GM23338 (cell line): Measurements from ENCODE around the gene LRRC10B. TPM values are rescaled to one million over a fixed set of nuclear protein-coding genes. Genes with fewer than 3 reads are reported as not detected.

Experiments
- ATAC-seq: fragments of 200-7000 bp; cut with Tn5 transposase; 3 replicates; pipeline ENCODE4 v1.9.1; 2020
- DNase-seq: peaks from one replicate; pipeline ENCODE4 v3.0.0-alpha.2; 2015; ENCODE audit warnings: low spot score
- H2AFZ ChIP-seq: fragments of 200-600 bp; sonication (generic); 2 replicates; pipeline ENCODE4 v1.8.0; 2016; ENCODE audit warnings: antibody characterized with exemption, mild to moderate bottlenecking, moderate library complexity
- H3F3A ChIP-seq: fragments of 200-600 bp; sonication (generic); replicated peaks from 2 replicates; pipeline ENCODE4 v1.8.0; 2017; ENCODE audit warnings: antibody characterized with exemption, mixed run types, low read depth
- H3K27ac ChIP-seq: fragments of 200-600 bp; sonication (generic); 2 replicates; pipeline ENCODE4 v1.6.1; 2016; ENCODE audit warnings: low read depth
- H3K27me3 ChIP-seq: fragments of 200-600 bp; sonication (generic); 2 replicates; pipeline ENCODE4 v1.8.0; 2016; ENCODE audit warnings: mild to moderate bottlenecking, mixed run types, moderate library complexity; ENCODE audit not compliant: insufficient read depth
- H3K36me3 ChIP-seq: fragments of 200-600 bp; sonication (generic); 2 replicates; pipeline ENCODE4 v1.8.0; 2016; ENCODE audit warnings: mild to moderate bottlenecking; ENCODE audit not compliant: insufficient read depth
- H3K4me1 ChIP-seq: fragments of 200-600 bp; sonication (generic); 2 replicates; pipeline ENCODE4 v1.8.0; 2016; ENCODE audit warnings: mild to moderate bottlenecking, moderate library complexity; ENCODE audit not compliant: insufficient read depth
- H3K4me2 ChIP-seq: fragments of 200-600 bp; sonication (generic); 2 replicates; pipeline ENCODE4 v1.7.1; 2017; ENCODE audit warnings: mixed run types
- H3K4me3 ChIP-seq: fragments of 200-600 bp; sonication (generic); 2 replicates; pipeline ENCODE4 v1.6.1; 2016; ENCODE audit warnings: mixed run types
- H3K79me2 ChIP-seq: fragments of 200-600 bp; sonication (generic); replicated peaks from 2 replicates; pipeline ENCODE4 v1.8.0; 2017; ENCODE audit warnings: mild to moderate bottlenecking; ENCODE audit not compliant: insufficient read depth
- H3K9me2 ChIP-seq: fragments of 200-600 bp; sonication (generic); 2 replicates; pipeline ENCODE4 v1.8.0; 2017; ENCODE audit not compliant: insufficient read depth
- H4K20me1 ChIP-seq: fragments of 200-600 bp; sonication (generic); replicated peaks from 2 replicates; pipeline ENCODE4 v1.8.0; 2017; ENCODE audit warnings: mild to moderate bottlenecking; ENCODE audit not compliant: insufficient read depth
- H3K27ac Mint-ChIP-seq: 2 replicates; pipeline ENCODE4 v1.8.0; 2020; ENCODE audit warnings: inconsistent platforms, mild to moderate bottlenecking, moderate library complexity, mixed read lengths
- H3K27me3 Mint-ChIP-seq: 3 replicates; pipeline ENCODE4 v1.8.0; 2022; ENCODE audit warnings: low read depth, mild to moderate bottlenecking, moderate library complexity, mixed read lengths, inconsistent platforms; ENCODE audit not compliant: insufficient read depth, poor library complexity
- H3K36me3 Mint-ChIP-seq: 3 replicates; pipeline ENCODE4 v1.8.0; 2021; ENCODE audit warnings: low read depth, mild to moderate bottlenecking, inconsistent platforms, moderate library complexity, mixed read lengths
- H3K4me1 Mint-ChIP-seq: 3 replicates; pipeline ENCODE4 v1.8.0; 2020; ENCODE audit warnings: mild to moderate bottlenecking, inconsistent platforms, mixed read lengths
- H3K4me3 Mint-ChIP-seq: 3 replicates; pipeline ENCODE4 v1.8.0; 2021; ENCODE audit warnings: moderate library complexity, mild to moderate bottlenecking, inconsistent platforms, mixed read lengths
- H3K9me3 Mint-ChIP-seq: 3 replicates; pipeline ENCODE4 v1.8.0; 2020; ENCODE audit warnings: moderate library complexity, mild to moderate bottlenecking, inconsistent platforms, mixed read lengths
- CREB1 ChIP-seq: fragments of 250-450 bp; sonication (Bioruptor Pico); IDR thresholded peaks from 2 replicates; pipeline ENCODE4 v1.5.0; 2020; ENCODE audit warnings: low read depth, mild to moderate bottlenecking, moderate library complexity
- EZH2phosphoT487 ChIP-seq: fragments of 200-600 bp; sonication (generic); IDR thresholded peaks from one replicate; pipeline ENCODE4 v1.8.1; 2018; ENCODE audit warnings: antibody characterized with exemption; ENCODE audit not compliant: unreplicated experiment
- JUNB ChIP-seq: IDR thresholded peaks from one replicate; pipeline ENCODE4 v1.6.1; 2016; ENCODE audit warnings: antibody characterized with exemption; ENCODE audit not compliant: unreplicated experiment
- ZNF331 ChIP-seq: fragments of 250-450 bp; sonication (Bioruptor Pico); IDR thresholded peaks from 2 replicates; pipeline ENCODE4 v1.5.0; 2020; ENCODE audit warnings: low read depth, mild to moderate bottlenecking, moderate library complexity
- polyA plus RNA-seq: library from polyadenylated mRNA; unstranded; fragments of >200 nt; fragmentation: Nextera tagmentation; extraction: Ambion mirVana; gene quantifications from 2 replicates; pipeline ENCODE4 v1.2.1, GENCODE V29; 2016
- total RNA-seq: library from RNA; depleted of rRNA; stranded (reverse); fragments of >200 nt; shearing (Covaris generic); gene quantifications from 2 replicates; pipeline ENCODE4 v1.2.3, GENCODE V29; 2014
- TF ChIP-seq, protein P1 (sequence below): fragments of 250-450 bp; sonication (Bioruptor Pico); IDR thresholded peaks from 2 replicates; pipeline ENCODE4 v1.5.0; 2020; ENCODE audit warnings: mild to moderate bottlenecking, moderate library complexity

Gene LRRC10B
- total and polyA plus RNA-seq, 2 experiments from 2014 or later, result 0.47 to 1.6 TPM

DNA sequence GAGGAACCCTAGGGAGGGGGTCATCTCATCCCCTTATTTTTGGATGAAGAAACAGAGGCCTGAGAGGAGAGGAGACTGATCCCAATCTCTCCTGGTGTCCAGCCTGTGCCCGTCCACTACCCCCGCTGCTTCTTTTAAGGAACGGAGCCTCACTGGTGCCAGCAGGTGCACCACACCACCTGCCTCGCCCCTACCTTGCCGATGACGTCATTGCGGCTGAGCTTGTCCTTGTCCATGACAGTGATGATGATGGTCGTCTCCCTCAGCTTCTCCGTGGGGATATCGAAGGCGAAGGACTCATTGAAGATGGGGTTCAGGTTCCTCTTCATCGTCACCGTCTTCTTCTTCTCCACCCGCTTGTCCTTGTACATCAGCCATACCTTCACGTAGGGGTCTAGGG, 14.3 kb downstream of the LRRC10B start (continued):
- TF ChIP-seq, protein P1, sequence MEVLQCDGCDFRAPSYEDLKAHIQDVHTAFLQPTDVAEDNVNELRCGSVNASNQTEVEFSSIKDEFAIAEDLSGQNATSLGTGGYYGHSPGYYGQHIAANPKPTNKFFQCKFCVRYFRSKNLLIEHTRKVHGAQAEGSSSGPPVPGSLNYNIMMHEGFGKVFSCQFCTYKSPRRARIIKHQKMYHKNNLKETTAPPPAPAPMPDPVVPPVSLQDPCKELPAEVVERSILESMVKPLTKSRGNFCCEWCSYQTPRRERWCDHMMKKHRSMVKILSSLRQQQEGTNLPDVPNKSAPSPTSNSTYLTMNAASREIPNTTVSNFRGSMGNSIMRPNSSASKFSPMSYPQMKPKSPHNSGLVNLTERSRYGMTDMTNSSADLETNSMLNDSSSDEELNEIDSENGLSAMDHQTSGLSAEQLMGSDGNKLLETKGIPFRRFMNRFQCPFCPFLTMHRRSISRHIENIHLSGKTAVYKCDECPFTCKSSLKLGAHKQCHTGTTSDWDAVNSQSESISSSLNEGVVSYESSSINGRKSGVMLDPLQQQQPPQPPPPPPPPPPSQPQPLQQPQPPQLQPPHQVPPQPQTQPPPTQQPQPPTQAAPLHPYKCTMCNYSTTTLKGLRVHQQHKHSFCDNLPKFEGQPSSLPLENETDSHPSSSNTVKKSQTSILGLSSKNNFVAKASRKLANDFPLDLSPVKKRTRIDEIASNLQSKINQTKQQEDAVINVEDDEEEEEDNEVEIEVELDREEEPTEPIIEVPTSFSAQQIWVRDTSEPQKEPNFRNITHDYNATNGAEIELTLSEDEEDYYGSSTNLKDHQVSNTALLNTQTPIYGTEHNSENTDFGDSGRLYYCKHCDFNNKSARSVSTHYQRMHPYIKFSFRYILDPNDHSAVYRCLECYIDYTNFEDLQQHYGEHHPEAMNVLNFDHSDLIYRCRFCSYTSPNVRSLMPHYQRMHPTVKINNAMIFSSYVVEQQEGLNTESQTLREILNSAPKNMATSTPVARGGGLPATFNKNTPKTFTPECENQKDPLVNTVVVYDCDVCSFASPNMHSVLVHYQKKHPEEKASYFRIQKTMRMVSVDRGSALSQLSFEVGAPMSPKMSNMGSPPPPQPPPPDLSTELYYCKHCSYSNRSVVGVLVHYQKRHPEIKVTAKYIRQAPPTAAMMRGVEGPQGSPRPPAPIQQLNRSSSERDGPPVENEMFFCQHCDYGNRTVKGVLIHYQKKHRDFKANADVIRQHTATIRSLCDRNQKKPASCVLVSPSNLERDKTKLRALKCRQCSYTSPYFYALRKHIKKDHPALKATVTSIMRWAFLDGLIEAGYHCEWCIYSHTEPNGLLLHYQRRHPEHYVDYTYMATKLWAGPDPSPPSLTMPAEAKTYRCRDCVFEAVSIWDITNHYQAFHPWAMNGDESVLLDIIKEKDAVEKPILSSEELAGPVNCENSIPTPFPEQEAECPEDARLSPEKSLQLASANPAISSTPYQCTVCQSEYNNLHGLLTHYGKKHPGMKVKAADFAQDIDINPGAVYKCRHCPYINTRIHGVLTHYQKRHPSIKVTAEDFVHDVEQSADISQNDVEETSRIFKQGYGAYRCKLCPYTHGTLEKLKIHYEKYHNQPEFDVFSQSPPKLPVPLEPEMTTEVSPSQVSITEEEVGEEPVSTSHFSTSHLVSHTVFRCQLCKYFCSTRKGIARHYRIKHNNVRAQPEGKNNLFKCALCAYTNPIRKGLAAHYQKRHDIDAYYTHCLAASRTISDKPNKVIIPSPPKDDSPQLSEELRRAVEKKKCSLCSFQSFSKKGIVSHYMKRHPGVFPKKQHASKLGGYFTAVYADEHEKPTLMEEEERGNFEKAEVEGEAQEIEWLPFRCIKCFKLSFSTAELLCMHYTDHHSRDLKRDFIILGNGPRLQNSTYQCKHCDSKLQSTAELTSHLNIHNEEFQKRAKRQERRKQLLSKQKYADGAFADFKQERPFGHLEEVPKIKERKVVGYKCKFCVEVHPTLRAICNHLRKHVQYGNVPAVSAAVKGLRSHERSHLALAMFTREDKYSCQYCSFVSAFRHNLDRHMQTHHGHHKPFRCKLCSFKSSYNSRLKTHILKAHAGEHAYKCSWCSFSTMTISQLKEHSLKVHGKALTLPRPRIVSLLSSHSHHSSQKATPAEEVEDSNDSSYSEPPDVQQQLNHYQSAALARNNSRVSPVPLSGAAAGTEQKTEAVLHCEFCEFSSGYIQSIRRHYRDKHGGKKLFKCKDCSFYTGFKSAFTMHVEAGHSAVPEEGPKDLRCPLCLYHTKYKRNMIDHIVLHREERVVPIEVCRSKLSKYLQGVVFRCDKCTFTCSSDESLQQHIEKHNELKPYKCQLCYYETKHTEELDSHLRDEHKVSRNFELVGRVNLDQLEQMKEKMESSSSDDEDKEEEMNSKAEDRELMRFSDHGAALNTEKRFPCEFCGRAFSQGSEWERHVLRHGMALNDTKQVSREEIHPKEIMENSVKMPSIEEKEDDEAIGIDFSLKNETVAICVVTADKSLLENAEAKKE (CRISPR knock-in tag), result no peak
- TF ChIP-seq JUNB, result no peak

- H3K4me2 ChIP-seq, result no peak overlapping the region
- H3K27me3 Mint-ChIP-seq, result peaks cover 12% of the 10 kb centered on the region
- H3K79me2 ChIP-seq, result no peaks in the 10 kb centered on the region
These were observed 15.9 kb downstream of the LRRC10B start for GRCh38 chr11:61524446-61524845.

More at GRCh38 chr11:61524446-61524845, 15.9 kb downstream of the LRRC10B start:
- H4K20me1 ChIP-seq, result no peaks in the 10 kb centered on the region
- no peak overlapping the region for H2AFZ ChIP-seq
- H3K4me1 ChIP-seq, result no peaks in the 10 kb centered on the region
- no peak for DNase-seq
- H3K36me3 ChIP-seq, result no peaks in the 10 kb centered on the region
- TF ChIP-seq EZH2phosphoT487 (no peak), JUNB (no peak), ZNF331 (no peak), CREB1 (CRISPR knock-in tag) (no peak)
- TF ChIP-seq, protein P1 (CRISPR knock-in tag), result no peak
- H3K27me3 ChIP-seq, result no peaks in the 10 kb centered on the region
- Mint-ChIP-seq H3K27ac (no peak overlapping the region), H3K36me3 (no peaks in the 10 kb centered on the region; the same call in 2 of the 3 replicates), H3K4me3 (no peak overlapping the region), H3K4me1 (peaks cover 17% of the 10 kb centered on the region), H3K9me3 (no peaks in the 10 kb centered on the region)
- H3K27ac ChIP-seq, result no peak overlapping the region
- no peak overlapping the region for H3K4me3 ChIP-seq
- H3F3A ChIP-seq, result no peaks in the 10 kb centered on the region
- no peak for ATAC-seq
- no peaks in the 10 kb centered on the region for H3K9me2 ChIP-seq
